OCI-LY1 (cell line): ENCODE measurements around the gene ARHGEF33.

ENCODE experiments used
- H2AFZ ChIP-seq: fragments of 200-600 bp; sonication (generic), shearing (Covaris generic); 2 replicates; pipeline ENCODE4 v1.6.0; 2014; ENCODE audit warnings: antibody characterized with exemption, mild to moderate bottlenecking, low read length
- H3F3A ChIP-seq: fragments of 200-600 bp; sonication (generic), shearing (Covaris generic); 2 replicates; pipeline ENCODE4 v1.6.0; 2014; ENCODE audit warnings: mild to moderate bottlenecking, antibody characterized with exemption, low read length, moderate library complexity; ENCODE audit not compliant: insufficient read depth
- H3K27ac ChIP-seq: fragments of 200-600 bp; sonication (generic); 2 replicates; pipeline ENCODE4 v1.5.1; 2014; ENCODE audit warnings: low read length, mixed run types, mild to moderate bottlenecking, low read depth; ENCODE audit not compliant: poor library complexity, severe bottlenecking
- H3K27me3 ChIP-seq: fragments of 200-600 bp; sonication (generic); 2 replicates; pipeline ENCODE4 v1.6.0; 2014; ENCODE audit warnings: antibody characterized with exemption, mild to moderate bottlenecking, low read length, moderate library complexity; ENCODE audit not compliant: insufficient read depth
- H3K36me3 ChIP-seq: fragments of 200-600 bp; sonication (generic); 2 replicates; pipeline ENCODE4 v1.6.1; 2014; ENCODE audit warnings: mild to moderate bottlenecking, antibody characterized with exemption, low read length, moderate library complexity, mixed read lengths; ENCODE audit not compliant: insufficient read depth
- H3K4me1 ChIP-seq: fragments of 200-600 bp; sonication (generic); 2 replicates; pipeline ENCODE4 v1.5.1; 2014; ENCODE audit warnings: mild to moderate bottlenecking, low read length, moderate library complexity; ENCODE audit not compliant: insufficient read depth, severe bottlenecking
- H3K4me2 ChIP-seq: fragments of 200-600 bp; sonication (generic), shearing (Covaris generic); 2 replicates; pipeline ENCODE4 v1.6.1; 2014; ENCODE audit warnings: low read length
- H3K4me3 ChIP-seq: fragments of 200-600 bp; sonication (generic); 2 replicates; pipeline ENCODE4 v1.5.1; 2014; ENCODE audit warnings: low read length, low read depth, mild to moderate bottlenecking, mixed read lengths; ENCODE audit not compliant: poor library complexity, severe bottlenecking
- H3K79me2 ChIP-seq: fragments of 200-600 bp; shearing (Covaris generic); 2 replicates; pipeline ENCODE4 v1.6.1; 2016; ENCODE audit warnings: mixed run types, low read length, mixed read lengths; ENCODE audit not compliant: insufficient read depth
- H3K9ac ChIP-seq: fragments of 200-600 bp; sonication (generic), shearing (Covaris generic); 2 replicates; pipeline ENCODE4 v1.6.1; 2014; ENCODE audit warnings: mild to moderate bottlenecking, low read length, mixed read lengths
- H3K9me2 ChIP-seq: fragments of 200-600 bp; sonication (generic), shearing (Covaris generic); 2 replicates; pipeline ENCODE4 v1.6.1; 2014; ENCODE audit warnings: low read depth, mild to moderate bottlenecking, low read length, mixed read lengths
- H3K9me3 ChIP-seq: fragments of 200-600 bp; shearing (Covaris generic); 2 replicates; pipeline ENCODE4 v1.6.1; 2014; ENCODE audit warnings: low read length, mixed read lengths
- H4K20me1 ChIP-seq: fragments of 200-600 bp; sonication (generic), shearing (Covaris generic); 2 replicates; pipeline ENCODE4 v1.6.0; 2016; ENCODE audit warnings: mild to moderate bottlenecking, low read length; ENCODE audit not compliant: insufficient read depth
- EZH2 ChIP-seq: fragments of 200-600 bp; sonication (generic), shearing (Covaris generic); IDR thresholded peaks from 2 replicates; pipeline ENCODE4 v1.8.0; 2017; ENCODE audit warnings: borderline replicate concordance, mixed run types, mild to moderate bottlenecking, antibody characterized with exemption, low read length, moderate library complexity, mixed read lengths
- TF ChIP-seq, protein P1 (sequence below): fragments of 200-600 bp; sonication (generic), shearing (Covaris generic); IDR thresholded peaks from 2 replicates; pipeline ENCODE4 v1.5.1; 2017; ENCODE audit warnings: mild to moderate bottlenecking, antibody characterized with exemption, low read length, moderate library complexity, mixed read lengths

ARHGEF33 gene

GRCh38 chr2:38966678-38967077, 77.0 kb downstream of the ARHGEF33 start:
- Histone ChIP-seq H3K9ac (no peak overlapping the region), H3K27me3 (no peaks in the 10 kb centered on the region), H3K4me2 (no peak overlapping the region), H3K4me3 (no peak overlapping the region), H3K79me2 (no peaks in the 10 kb centered on the region), H3K4me1 (peaks cover 8% of the 10 kb centered on the region), H4K20me1 (no peaks in the 10 kb centered on the region), H3K9me2 (no peaks in the 10 kb centered on the region), H3F3A (no peaks in the 10 kb centered on the region), H3K27ac (no peak overlapping the region), H3K9me3 (no peaks in the 10 kb centered on the region), H3K36me3 (peaks cover 37% of the 10 kb centered on the region), H2AFZ (no peak overlapping the region)
- TF ChIP-seq EZH2: no peak
- TF ChIP-seq, protein P1, sequence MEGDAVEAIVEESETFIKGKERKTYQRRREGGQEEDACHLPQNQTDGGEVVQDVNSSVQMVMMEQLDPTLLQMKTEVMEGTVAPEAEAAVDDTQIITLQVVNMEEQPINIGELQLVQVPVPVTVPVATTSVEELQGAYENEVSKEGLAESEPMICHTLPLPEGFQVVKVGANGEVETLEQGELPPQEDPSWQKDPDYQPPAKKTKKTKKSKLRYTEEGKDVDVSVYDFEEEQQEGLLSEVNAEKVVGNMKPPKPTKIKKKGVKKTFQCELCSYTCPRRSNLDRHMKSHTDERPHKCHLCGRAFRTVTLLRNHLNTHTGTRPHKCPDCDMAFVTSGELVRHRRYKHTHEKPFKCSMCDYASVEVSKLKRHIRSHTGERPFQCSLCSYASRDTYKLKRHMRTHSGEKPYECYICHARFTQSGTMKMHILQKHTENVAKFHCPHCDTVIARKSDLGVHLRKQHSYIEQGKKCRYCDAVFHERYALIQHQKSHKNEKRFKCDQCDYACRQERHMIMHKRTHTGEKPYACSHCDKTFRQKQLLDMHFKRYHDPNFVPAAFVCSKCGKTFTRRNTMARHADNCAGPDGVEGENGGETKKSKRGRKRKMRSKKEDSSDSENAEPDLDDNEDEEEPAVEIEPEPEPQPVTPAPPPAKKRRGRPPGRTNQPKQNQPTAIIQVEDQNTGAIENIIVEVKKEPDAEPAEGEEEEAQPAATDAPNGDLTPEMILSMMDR: no peak

DNA sequence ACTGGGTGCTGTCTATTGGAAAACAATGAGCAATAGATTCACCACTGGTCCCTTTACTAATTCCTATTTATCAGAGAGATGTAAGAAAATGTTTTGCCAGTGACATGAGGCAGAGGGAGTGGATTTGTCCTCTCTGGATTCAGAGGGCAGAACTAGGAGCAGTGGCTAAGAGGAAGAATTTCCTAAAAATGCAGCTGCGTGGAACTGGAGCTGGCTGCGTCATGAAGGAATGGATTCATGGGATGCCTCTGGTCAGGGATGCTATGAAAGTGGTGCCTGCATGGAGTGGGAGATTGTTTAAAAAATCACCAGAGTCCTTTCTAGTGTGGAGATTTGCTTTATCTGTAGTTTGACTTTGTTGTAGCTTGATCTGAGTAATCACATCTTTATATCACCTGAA, 78.3 kb downstream of the ARHGEF33 start:
- H3F3A ChIP-seq: no peaks in the 10 kb centered on the region
- H3K4me3 ChIP-seq: no peak overlapping the region
- no peaks in the 10 kb centered on the region for H3K4me1 ChIP-seq
- no peak for TF ChIP-seq EZH2
- TF ChIP-seq, protein P1: no peak
- H3K36me3 ChIP-seq: peaks cover 48% of the 10 kb centered on the region
- H2AFZ ChIP-seq: no peak overlapping the region
- H3K27ac ChIP-seq: no peak overlapping the region
- no peaks in the 10 kb centered on the region for H3K79me2 ChIP-seq
- H3K27me3 ChIP-seq: no peaks in the 10 kb centered on the region
- H3K9ac ChIP-seq: no peak overlapping the region
- no peaks in the 10 kb centered on the region for H3K9me2 ChIP-seq
- no peaks in the 10 kb centered on the region for H4K20me1 ChIP-seq
- no peaks in the 10 kb centered on the region for H3K9me3 ChIP-seq
- no peak overlapping the region for H3K4me2 ChIP-seq

DNA sequence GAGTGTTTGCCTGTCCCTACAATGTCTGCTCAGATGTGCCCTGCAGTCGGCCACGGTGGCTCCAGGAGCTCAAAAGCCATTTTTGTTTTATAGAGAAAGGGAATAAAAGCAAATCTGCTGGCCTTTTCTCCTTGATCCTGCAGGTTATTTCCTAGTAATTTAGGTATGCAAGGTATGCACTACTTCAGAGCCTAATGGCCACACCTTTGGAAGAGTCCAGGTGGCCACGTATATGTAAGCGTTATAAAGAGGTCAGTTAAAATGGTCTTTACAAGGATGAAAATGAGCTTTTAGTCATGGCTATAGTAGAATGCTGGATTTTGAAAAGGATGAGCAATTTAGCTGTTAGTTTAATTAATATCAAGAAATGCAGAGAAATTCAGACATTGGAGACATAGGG, 81.7 kb downstream of the ARHGEF33 start:
- no peaks in the 10 kb centered on the region for H3K27me3 ChIP-seq
- no peaks in the 10 kb centered on the region for H3K4me1 ChIP-seq
- H3F3A ChIP-seq: no peaks in the 10 kb centered on the region
- no peak overlapping the region for H3K4me2 ChIP-seq
- H4K20me1 ChIP-seq: no peaks in the 10 kb centered on the region
- H3K36me3 ChIP-seq: peaks cover 53% of the 10 kb centered on the region
- H3K9ac ChIP-seq: no peak overlapping the region
- H3K9me3 ChIP-seq: no peaks in the 10 kb centered on the region
- H3K9me2 ChIP-seq: no peaks in the 10 kb centered on the region
- H3K4me3 ChIP-seq: no peak overlapping the region
- H2AFZ ChIP-seq: no peak overlapping the region
- H3K27ac ChIP-seq: no peak overlapping the region
- H3K79me2 ChIP-seq: no peaks in the 10 kb centered on the region
- TF ChIP-seq, protein P1: no peak
- TF ChIP-seq EZH2: no peak
